Esophagus mucosa (tissue), 1 donor: ENCODE measurements around the gene XRN1. TPM values are rescaled to one million over a fixed set of nuclear protein-coding genes. Genes with fewer than 3 reads are reported as not detected.
A peak's percentile ranks its signal among the peaks of the same experiment; 100 is the strongest.
"Not testable (repeated sequence)": the region's sequence is repeated elsewhere in the genome, so short reads cannot be mapped to it uniquely, and the experiment has no call there.

Experiments used
- ATAC-seq: fragments of 200-7000 bp; cut with Tn5 transposase; one replicate; pipeline ENCODE4 v1.9.1; 2020
- total RNA-seq: library from RNA; stranded (reverse); gene quantifications from one replicate; pipeline ENCODE4 v1.2.4, GENCODE V29; 2023
- donor health status: DM: yes; HTN: yes; CAD: no.

Gene XRN1
- total RNA-seq, 1 donor from 2014 or later: 32.6 TPM

- no peak for ATAC-seq
Observed at GRCh38 chr3:142332390-142332789, 115.4 kb downstream of the XRN1 start.

GRCh38 chr3:142324275-142324953 is 123.4 kb downstream of the XRN1 start:
- ATAC-seq: not testable (repeated sequence)

- ATAC-seq: no peak
Observed at GRCh38 chr3:142319912-142320311, 127.9 kb downstream of the XRN1 start.

- no peak for ATAC-seq
Observed at GRCh38 chr3:142319094-142319493, 128.7 kb downstream of the XRN1 start.

- ATAC-seq: no peak
Observed at GRCh38 chr3:142318331-142318730, 129.5 kb downstream of the XRN1 start.

- ATAC-seq: not testable (repeated sequence)
Observed at GRCh38 chr3:142315978-142316388, 131.9 kb downstream of the XRN1 start.

GRCh38 chr3:142315083-142315482 is 132.8 kb downstream of the XRN1 start:
- ATAC-seq: no peak

- ATAC-seq: no peak
Observed at GRCh38 chr3:142310439-142310838, 137.4 kb downstream of the XRN1 start.

- not testable (repeated sequence) for ATAC-seq
Observed at GRCh38 chr3:142302847-142303246, 145.0 kb downstream of the XRN1 start.

GRCh38 chr3:142298626-142299025 is 149.2 kb downstream of the XRN1 start:
- ATAC-seq: no peak

GRCh38 chr3:142296507-142296906 is 151.3 kb downstream of the XRN1 start:
- ATAC-seq: no peak

- no peak for ATAC-seq
Observed at GRCh38 chr3:142287866-142288638, 159.8 kb downstream of the XRN1 start.

GRCh38 chr3:142285083-142285517 is 162.7 kb downstream of the XRN1 start:
- ATAC-seq: no peak

- ATAC-seq: no peak
Observed at GRCh38 chr3:142282503-142282902, 165.3 kb downstream of the XRN1 start.

GRCh38 chr3:142281474-142281873 is 166.4 kb downstream of the XRN1 start:
- ATAC-seq: no peak

GRCh38 chr3:142279965-142280590 is 167.8 kb downstream of the XRN1 start:
- ATAC-seq: peak; percentile 80

- no peak for ATAC-seq
Observed at GRCh38 chr3:142278451-142278850, 169.4 kb downstream of the XRN1 start.

- ATAC-seq: no peak
Observed at GRCh38 chr3:142276781-142277180, 171.1 kb downstream of the XRN1 start.

GRCh38 chr3:142275856-142276255 is 172.0 kb downstream of the XRN1 start:
- peak; percentile 25 for ATAC-seq

GRCh38 chr3:142274908-142275307 is 172.9 kb downstream of the XRN1 start:
- ATAC-seq: no peak

GRCh38 chr3:142273501-142273900 is 174.3 kb downstream of the XRN1 start:
- no peak for ATAC-seq

GRCh38 chr3:142272200-142272891 is 175.5 kb downstream of the XRN1 start:
- no peak for ATAC-seq

- ATAC-seq: no peak
Observed at GRCh38 chr3:142270407-142270806, 177.4 kb downstream of the XRN1 start.
